GM18867 (cell line): ENCODE data around the gene TMEM132E.

Experiments used
- ATAC-seq: cut with Tn5 transposase; IDR thresholded peaks from one replicate; pipeline ENCODE4 v1.9.1; 2021; ENCODE audit warnings: mild to moderate bottlenecking, moderate library complexity; ENCODE audit not compliant: unreplicated experiment

The TMEM132E gene

GRCh38 chr17:34569591-34569990, 9.8 kb upstream of the TMEM132E start:
- ATAC-seq, result no peak

- ATAC-seq, result no peak
These were observed 8.9 kb upstream of the TMEM132E start for GRCh38 chr17:34570506-34570905.

GRCh38 chr17:34571428-34572130, 7.8 kb upstream of the TMEM132E start:
- ATAC-seq, result no peak

GRCh38 chr17:34572483-34572882, 6.9 kb upstream of the TMEM132E start:
- no peak for ATAC-seq

- ATAC-seq, result no peak
These were observed 4.2 kb upstream of the TMEM132E start for GRCh38 chr17:34575182-34575581.

GRCh38 chr17:34578016-34578415, 1.4 kb upstream of the TMEM132E start:
- ATAC-seq, result no peak

- ATAC-seq, result no peak
These were observed 746 bp upstream of the TMEM132E start for GRCh38 chr17:34578656-34579016.

- no peak for ATAC-seq
These were observed 750 bp downstream of the TMEM132E start for GRCh38 chr17:34579979-34580684.

GRCh38 chr17:34580685-34581445, 1.5 kb downstream of the TMEM132E start:
- ATAC-seq, result no peak

GRCh38 chr17:34581446-34582184, 2.2 kb downstream of the TMEM132E start:
- ATAC-seq, result no peak

GRCh38 chr17:34582185-34582900, 3.0 kb downstream of the TMEM132E start:
- ATAC-seq, result no peak

- ATAC-seq, result no peak
These were observed 3.5 kb downstream of the TMEM132E start for GRCh38 chr17:34582901-34583245.

GRCh38 chr17:34584805-34585416, 5.5 kb downstream of the TMEM132E start:
- no peak for ATAC-seq

GRCh38 chr17:34586346-34586846, 7.0 kb downstream of the TMEM132E start:
- no peak for ATAC-seq

- ATAC-seq, result no peak
These were observed 8.9 kb downstream of the TMEM132E start for GRCh38 chr17:34588266-34588665.

- ATAC-seq, result no peak
These were observed 10.0 kb downstream of the TMEM132E start for GRCh38 chr17:34589120-34589965.

- no peak for ATAC-seq
These were observed 12.6 kb downstream of the TMEM132E start for GRCh38 chr17:34592002-34592401.

- no peak for ATAC-seq
These were observed 17.5 kb downstream of the TMEM132E start for GRCh38 chr17:34596920-34597319.

GRCh38 chr17:34598161-34598776, 18.9 kb downstream of the TMEM132E start:
- ATAC-seq, result no peak
